Stimulated activated CD4-positive, alpha-beta T cell treated with anti-CD3 and anti-CD28 coated beads, Interleukin-4, amount 100 ng/mL, for 4 hours (primary cell): ENCODE measurements around the gene TPCN1.

Experiments
- DNase-seq, 2 experiments: peaks; one replicate each; pipeline ENCODE4 v3.0.0-alpha.2; 2020

The TPCN1 gene

DNA sequence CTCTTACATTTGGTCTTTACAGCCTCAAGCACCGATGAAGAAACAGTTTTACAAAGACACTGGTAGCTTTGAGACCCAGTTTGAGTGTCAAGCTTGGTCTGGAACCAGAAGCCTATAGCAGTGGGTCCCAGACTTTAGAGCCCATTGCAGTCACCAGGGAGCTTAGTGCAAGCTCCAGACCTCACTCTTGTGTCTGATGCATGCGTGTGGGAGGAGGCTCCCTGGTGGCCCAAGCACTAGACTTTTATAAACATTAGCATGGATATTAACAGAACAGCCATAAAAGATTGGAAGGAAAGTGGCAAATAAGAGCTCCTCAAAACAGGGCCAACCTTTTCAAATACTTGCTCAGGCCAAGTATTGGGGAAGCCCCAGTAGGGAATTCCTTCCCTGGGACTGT lies 68.1 kb downstream of the TPCN1 start:
- no peak for DNase-seq

DNA sequence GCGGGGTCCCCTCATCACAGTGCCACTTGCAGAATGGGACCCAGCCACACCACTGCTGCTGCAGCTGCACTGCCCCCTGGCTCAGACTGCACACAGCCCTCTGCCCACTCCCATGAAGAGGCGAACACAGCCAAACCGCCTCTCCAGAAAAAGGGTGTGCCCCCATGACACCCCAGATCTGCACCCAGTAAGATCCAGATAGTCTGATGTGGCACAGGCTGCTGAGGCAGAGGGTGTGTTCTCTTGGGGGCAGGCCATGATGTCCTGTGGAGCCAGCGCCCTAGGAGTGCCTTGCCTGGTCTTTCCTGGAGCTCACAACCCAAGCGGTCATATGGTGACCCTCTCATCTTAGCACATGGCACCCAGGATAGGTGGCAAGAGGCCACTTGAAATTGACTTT lies 69.2 kb downstream of the TPCN1 start:
- DNase-seq = no peak

DNA sequence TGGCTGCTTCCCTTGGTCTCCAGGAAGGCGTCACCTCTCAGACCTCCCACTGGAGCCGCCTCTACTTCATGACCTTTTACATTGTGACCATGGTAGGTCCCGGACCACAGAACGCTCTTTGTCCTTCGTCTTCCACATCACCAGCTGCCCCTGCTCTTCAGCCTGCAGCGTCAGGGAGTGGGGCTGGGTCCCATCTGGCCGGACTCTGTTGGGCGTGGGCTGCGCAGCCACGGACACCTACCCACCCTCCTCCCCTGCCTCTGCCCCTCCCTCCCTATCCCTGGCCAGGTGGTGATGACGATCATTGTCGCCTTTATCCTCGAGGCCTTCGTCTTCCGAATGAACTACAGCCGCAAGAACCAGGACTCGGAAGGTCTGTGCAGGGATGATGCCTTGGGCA lies 70.3 kb downstream of the TPCN1 start:
- no peak for DNase-seq

GRCh38 chr12:113292091-113292490 lies 70.8 kb downstream of the TPCN1 start:
- no peak for DNase-seq

GRCh38 chr12:113292547-113292946 lies 71.3 kb downstream of the TPCN1 start:
- DNase-seq = no peak

DNA sequence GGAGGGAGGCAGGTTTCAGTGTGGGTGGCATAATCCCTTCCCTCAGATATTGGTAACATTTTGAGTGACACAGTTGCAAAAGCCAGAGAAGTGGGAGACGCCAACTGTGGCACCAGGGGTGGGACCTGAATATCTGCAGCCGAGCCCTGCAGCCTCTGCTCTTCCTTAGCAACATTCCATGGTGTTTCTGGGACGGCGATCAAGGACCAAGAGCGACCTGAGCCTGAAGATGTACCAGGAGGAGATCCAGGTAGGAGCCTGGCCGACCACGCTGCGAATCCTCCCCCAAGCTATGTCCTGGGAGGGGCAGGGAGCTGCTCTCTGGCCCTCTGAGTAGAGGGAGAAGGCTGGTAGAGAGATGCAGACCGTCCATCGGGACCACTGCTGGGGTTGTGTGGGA lies 71.8 kb downstream of the TPCN1 start:
- no peak for DNase-seq

DNA sequence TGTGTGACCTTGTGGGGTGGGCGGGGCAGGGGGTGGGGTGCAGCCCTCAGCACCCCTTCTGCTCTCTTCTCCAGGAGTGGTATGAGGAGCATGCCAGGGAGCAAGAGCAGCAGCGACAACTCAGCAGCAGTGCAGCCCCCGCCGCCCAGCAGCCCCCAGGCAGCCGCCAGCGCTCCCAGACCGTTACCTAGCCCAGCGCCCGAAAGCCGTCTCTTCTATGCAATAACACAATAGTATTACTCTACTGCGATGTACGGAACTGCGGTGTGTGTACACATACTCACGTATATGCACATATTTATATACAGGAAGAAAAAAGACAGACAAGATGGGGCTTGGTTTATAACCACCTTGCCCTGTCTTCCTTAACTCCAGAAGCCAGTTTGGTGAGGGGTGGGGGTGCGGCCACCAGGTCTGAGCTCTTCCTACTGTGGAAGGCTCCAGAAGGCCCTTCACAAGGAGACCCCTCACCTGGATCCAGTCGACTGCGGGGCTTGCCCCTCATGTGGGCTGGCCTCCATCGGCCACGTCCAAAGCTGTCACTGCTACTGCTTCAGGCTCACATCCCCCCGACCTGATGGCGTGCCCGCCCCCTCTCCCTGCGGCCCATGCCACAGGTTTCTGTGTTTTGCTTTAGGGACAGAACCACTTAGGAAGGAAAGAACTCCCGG lies 74.8 kb downstream of the TPCN1 start:
- DNase-seq = no peak

DNA sequence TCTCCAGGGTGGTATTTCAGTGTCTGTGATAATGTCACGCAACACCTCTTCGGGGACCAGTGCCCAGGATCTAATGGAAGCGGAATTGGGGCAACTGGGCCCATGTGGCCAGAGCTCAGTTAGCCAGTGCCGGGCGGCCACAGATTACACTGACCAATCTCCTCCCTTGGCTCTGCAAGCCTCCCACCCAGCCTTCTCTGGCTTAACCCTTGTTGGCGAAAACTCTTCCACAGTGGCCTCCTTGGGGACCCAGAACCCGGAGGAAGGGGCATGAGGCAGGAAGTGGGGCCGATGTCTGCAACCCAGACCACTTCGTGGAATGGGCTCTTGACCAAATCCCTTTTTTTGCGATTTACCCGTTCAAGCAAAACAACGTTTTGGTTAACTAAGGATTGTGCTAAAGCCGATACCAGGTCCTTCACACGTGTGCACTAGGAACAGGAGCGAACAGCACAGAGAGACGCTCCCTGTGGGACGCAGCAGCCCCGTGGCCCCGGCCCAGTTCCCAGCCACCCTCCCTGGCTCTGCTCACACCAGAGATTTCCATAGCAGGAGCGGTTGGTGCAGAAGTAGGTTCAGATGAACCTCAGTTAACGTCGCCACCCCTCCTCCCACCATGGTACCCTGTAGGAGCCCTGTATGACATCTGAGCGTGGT lies 75.4 kb downstream of the TPCN1 start:
- DNase-seq = no peak

GRCh38 chr12:113297214-113297587 lies 75.9 kb downstream of the TPCN1 start:
- no peak for DNase-seq

- no peak for DNase-seq
These were observed 76.6 kb downstream of the TPCN1 start for GRCh38 chr12:113297621-113298471.

GRCh38 chr12:113298472-113298817 lies 77.2 kb downstream of the TPCN1 start:
- DNase-seq = no peak

DNA sequence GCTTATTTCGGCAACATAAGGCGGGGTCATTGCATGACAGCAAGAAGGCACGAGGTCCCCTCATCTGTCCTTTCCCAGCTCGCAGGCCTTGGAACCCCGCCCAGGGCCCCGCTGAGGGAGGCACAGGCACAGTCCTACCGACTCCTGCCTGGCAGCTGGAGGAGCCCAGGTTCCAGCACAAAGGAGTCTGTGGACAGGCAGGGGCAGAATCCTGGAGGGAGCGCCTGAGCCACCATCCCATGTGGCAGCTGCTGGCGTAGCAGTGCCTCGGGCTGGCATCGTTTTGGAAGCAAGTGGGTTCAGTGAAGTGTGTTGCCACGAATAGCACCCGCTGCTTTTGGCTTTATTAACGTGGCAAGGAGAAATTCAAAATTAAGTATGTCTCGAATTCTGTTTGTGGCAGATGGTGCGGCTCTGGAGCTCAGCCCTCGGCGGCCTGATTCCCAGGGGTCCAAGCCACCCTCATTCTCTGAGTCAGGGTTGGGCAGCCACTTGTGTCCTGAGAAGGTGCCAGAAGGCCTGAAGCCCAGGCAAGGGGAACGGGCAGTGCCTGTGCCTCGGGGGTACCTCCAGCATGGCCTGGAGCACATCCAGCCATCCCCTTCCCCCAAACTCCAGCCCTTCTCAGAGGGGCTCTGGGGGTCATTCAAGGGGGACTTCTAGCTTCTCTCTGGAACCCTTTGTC lies 77.7 kb downstream of the TPCN1 start:
- DNase-seq = no peak

DNA sequence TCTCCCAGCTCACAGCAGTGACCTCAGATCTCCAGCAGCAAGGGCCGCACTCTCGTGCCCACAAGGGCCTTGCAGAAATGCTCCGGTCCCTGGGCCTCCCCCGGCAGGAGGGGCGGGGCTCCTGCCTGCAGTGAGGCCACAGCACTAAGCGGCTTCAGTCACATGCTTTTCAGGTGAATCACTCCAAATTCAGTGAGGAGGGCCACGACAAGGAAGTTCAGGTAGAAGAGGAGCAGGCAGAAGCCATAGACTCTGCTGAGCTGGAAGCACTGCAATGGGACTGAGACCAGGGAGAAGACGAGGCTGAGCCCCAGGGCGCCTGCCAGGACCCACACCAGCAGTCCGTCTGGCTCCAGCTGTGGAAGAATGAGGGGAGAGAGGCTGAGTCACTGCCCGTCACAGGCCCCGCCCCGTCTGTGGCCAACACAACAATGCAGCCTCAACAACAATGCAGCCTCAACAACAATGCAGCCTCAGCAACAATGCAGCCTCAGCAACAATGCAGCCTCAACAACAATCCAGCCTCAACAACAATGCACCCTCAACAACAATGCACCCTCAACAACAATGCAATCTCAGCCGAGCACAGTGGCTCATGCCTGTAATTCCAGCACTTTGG lies 78.5 kb downstream of the TPCN1 start:
- no peak for DNase-seq

DNA sequence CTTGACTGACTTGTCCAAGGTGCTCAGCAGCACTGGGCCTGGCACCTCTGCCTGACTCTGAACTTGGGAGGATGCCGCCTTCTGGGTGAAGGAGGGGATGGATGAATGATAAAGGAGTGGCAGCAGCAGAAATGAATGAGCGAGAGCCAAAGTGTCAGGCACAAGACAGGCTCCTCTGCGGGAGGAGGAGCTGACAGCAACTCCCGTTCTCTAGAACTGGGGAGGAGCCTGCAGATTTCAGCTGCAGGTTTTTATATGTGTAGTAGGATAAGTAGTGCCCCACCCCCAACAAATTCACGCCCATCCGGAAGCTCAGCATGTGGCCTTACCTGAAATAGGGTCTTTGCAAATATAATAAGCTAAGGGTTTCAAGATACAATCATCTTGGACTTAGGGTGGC lies 80.5 kb downstream of the TPCN1 start:
- DNase-seq = no peak

DNA sequence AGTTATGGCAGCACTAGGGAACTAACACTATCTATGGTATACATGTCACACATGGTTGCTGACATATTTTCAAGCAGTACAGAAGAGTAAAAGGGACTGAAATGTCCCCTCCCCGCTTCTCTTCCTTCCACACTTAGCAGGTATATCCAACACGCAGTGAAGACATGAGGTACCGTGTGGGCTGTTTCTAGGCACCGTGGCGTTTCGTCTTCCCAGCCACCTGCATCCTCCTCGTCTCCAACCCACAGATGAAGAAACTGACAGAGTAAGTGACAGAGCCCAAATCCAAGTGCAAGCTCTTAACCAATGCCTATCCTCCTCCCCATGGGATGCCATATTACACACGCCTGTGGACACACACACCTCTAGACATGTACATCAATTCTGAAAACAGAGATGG lies 81.2 kb downstream of the TPCN1 start:
- no peak for DNase-seq

DNA sequence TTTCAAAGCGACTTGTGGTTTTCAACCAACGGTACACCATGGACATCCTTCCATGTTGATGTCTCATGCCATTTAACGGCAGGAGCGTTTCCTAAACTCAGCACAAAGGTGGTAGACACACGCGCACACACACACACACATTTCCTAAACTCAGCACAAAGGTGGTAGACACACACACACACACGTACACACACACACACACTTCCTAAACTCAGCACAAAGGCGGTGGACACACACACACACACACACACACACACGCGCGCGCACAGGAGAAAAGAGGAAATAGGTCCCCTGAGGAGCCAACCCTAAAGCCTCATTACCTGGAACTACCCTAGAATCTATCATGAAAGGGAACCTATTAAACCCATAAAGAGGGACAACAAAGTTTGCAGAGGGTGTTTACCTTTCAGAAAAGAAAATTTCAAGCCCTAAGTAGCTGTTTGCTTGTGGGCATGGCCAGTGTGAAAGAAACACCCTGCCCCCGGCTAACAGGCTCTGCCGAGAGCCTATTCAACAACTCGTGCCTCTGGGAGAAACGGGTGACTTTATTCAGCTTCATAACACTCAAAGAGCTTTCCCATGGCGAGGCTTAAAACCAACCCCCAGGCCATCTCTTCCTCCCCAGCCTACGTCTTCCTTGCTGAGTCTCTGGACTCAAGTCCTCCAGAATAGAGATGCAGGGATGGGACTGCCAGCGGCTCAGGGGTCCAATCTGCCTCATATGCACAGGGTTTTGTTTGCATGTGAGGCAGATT lies 81.8 kb downstream of the TPCN1 start:
- DNase-seq = peak in 1 of 2 experiments; percentile 16

DNA sequence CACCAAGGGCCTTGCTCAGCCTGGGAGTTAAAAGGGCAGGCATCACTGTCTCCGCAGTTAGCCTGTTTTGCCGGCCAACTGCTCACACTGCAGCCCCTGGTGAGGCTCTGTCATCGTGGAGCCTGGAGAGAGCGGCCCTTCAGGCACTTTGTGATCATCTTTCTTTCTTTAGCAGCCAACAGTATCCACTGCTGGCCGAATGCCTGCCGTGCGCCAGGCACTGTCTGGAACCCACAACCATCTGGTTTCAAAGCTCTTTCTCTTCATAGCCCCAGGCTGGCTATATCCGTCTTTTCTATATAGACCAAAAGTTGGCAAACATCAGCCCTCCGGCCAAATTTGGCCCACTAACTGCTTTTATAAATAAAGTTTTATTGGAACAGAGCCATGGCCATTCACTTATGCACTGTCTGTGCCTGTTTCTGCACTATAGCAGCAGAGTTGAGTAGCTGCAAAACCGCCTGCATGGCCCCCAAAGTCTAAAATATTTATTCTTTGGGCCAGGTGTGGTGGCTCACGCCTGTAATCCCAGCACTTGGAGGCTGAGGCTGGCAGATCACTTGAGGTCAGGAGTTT lies 84.1 kb downstream of the TPCN1 start:
- DNase-seq = no peak

DNA sequence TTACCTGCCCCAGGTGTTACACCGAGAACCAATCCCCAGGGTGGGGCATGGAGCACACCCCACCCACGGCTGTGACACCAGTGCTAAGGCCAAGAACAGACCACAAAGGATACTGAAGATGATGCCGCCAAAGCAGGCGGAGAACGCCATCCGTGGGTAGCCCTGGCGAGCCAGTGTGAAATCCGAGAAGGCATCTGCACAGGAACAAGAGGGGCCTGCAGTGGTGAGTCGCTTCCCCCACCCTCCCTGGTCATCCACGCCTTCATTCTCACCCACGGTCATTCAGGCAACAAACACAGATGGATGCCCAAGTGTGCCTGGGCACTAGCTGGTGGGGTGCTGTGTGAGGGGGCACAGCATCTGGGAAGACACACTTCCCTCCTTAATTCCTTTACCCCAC lies 85.1 kb downstream of the TPCN1 start:
- no peak for DNase-seq

DNA sequence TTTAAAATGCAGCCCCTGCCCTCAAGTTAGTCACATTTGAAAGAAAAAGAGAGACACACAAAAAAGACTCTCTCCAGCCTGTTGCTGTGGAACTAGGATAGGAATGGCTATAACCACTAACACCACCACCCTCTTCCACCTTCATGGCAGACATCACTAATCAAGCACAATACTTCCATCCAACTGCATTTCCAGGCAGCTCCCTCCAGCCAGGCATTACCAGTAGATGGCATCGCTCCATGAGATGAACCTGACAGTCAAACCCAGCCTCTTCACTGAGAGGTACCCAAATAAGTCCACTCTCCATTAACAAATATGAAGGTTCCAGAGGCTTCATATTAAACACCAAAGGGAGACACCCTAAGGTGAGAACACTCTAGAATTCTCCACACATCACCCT lies 89.2 kb downstream of the TPCN1 start:
- DNase-seq = no peak

- DNase-seq = no peak
These were observed 92.9 kb downstream of the TPCN1 start for GRCh38 chr12:113314121-113314529.

GRCh38 chr12:113315358-113315757 lies 94.1 kb downstream of the TPCN1 start:
- DNase-seq = no peak

GRCh38 chr12:113316155-113316554 lies 94.9 kb downstream of the TPCN1 start:
- DNase-seq = no peak
